ENCODE measurements around the gene SLC32A1. TPM values are rescaled to one million over a fixed set of nuclear protein-coding genes. Genes with fewer than 3 reads are reported as not detected.

Gene SLC32A1
- total and polyA plus RNA-seq, 3 donors from 2014 or later = 0.25 to 0.96 (median 0.55) TPM

DNA sequence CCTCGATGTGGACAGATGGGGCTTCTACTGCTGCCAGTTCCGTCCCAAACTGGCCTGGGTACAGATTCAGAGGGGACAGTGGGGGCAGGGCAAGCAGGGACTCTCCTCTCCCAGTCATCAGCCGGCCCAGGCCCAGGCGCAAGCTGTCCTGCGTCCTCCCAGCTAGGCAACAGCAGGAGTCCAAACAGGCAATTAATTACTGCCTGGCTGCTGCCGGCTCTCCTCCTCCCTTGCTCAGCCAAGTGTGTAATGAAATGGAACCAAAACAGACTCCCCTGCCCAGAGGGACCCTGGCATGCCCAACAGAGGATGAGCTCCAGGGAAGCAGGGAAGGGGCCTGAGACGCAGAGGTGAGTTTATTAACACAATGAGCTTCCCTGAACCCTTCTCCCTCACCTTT lies 17.8 kb upstream of the SLC32A1 start:
- no peak for DNase-seq
- no peak overlapping the region for H3K4me3 ChIP-seq
- no peak for TF ChIP-seq POLR2A (IDR thresholded peaks at IDR 0.05)
- TF ChIP-seq, protein P1, sequence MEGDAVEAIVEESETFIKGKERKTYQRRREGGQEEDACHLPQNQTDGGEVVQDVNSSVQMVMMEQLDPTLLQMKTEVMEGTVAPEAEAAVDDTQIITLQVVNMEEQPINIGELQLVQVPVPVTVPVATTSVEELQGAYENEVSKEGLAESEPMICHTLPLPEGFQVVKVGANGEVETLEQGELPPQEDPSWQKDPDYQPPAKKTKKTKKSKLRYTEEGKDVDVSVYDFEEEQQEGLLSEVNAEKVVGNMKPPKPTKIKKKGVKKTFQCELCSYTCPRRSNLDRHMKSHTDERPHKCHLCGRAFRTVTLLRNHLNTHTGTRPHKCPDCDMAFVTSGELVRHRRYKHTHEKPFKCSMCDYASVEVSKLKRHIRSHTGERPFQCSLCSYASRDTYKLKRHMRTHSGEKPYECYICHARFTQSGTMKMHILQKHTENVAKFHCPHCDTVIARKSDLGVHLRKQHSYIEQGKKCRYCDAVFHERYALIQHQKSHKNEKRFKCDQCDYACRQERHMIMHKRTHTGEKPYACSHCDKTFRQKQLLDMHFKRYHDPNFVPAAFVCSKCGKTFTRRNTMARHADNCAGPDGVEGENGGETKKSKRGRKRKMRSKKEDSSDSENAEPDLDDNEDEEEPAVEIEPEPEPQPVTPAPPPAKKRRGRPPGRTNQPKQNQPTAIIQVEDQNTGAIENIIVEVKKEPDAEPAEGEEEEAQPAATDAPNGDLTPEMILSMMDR (IDR thresholded peaks at IDR 0.05) = no peak

DNA sequence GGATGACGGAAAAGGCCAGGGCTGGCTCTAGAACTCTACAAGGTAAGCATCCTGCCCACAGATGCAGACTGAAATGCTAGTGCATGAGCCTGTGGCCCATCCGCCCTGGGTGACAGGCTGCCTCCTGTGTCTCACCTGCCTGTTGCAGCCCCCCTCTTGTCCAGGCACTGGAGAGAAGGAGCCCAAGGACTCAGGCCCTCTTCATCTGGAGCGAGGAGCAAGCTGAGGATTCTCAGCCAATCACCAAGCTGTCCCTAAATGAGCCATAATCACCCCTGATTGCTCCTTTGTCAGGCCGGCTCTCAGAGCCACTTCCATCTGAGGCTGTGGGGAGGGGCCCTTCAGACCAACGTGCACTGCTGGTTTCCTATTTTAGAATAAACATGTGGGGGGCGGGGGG lies 10.0 kb upstream of the SLC32A1 start:
- Histone ChIP-seq H3K4me1 (no peaks in the 10 kb centered on the region), H3K9me3 (no peaks in the 10 kb centered on the region), H3K4me3 (no peak overlapping the region), H3K27ac (no peak overlapping the region), H3K27me3 (no peaks in the 10 kb centered on the region), H3K36me3 (ENCODE audit: low read depth, missing control alignments) (no peaks in the 10 kb centered on the region)
- DNase-seq = no peak
- 25 to 33% methylated on average over 6 of the region's 6 CpGs for WGBS, 2 donors
- intact Hi-C loops (cut with DNase I; ENCODE audit: low total_unique reads) = no loop called here
- TF ChIP-seq, protein P1 (IDR thresholded peaks at IDR 0.05) = no peak
- no peak for TF ChIP-seq POLR2A (IDR thresholded peaks at IDR 0.05)

More for the DNA sequence above, 17.8 kb upstream of the SLC32A1 start:
- intact Hi-C loops (cut with DNase I; ENCODE audit: low total_unique reads) = no loop called here
- no peak overlapping the region for H3K27ac ChIP-seq
- no peaks in the 10 kb centered on the region for H3K4me1 ChIP-seq
- H3K27me3 ChIP-seq = no peaks in the 10 kb centered on the region
- no peaks in the 10 kb centered on the region for H3K9me3 ChIP-seq
- WGBS, 2 donors = 22 to 28% methylated on average over 4 to 7 of the region's 7 CpGs
- H3K36me3 ChIP-seq (ENCODE audit: low read depth, missing control alignments) = no peaks in the 10 kb centered on the region

DNA sequence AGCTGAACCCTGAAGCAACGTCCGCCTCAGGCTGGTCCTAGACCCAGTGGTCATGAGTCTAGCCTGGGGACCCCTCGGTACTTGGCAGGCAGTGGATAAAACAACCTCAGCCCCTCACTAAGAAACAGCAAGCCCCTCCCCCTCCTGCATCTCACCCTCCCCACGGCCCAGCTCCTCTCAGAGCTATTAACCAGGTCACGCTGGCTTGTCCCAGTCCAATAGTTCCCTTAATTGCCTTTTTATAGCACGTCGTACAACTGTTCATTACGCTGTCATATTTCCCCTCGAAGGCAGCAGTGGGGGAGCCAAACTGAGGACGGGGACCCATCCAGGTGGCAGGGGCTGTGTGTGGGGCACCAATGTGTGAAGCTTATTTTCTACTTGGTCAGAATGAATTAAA lies 8.6 kb upstream of the SLC32A1 start:
- no peak for DNase-seq
- intact Hi-C loops (cut with DNase I; ENCODE audit: low total_unique reads) = no loop called here
- no peak overlapping the region for H3K4me3 ChIP-seq
- H3K4me1 ChIP-seq = no peaks in the 10 kb centered on the region
- H3K36me3 ChIP-seq (ENCODE audit: low read depth, missing control alignments) = no peaks in the 10 kb centered on the region
- 31 to 47% methylated on average over 7 to 10 of the region's 10 CpGs for WGBS, 2 donors
- H3K9me3 ChIP-seq = no peaks in the 10 kb centered on the region
- H3K27me3 ChIP-seq = no peaks in the 10 kb centered on the region
- TF ChIP-seq POLR2A (IDR thresholded peaks at IDR 0.05) = no peak
- TF ChIP-seq, protein P1 (IDR thresholded peaks at IDR 0.05) = no peak
- no peak overlapping the region for H3K27ac ChIP-seq

DNA sequence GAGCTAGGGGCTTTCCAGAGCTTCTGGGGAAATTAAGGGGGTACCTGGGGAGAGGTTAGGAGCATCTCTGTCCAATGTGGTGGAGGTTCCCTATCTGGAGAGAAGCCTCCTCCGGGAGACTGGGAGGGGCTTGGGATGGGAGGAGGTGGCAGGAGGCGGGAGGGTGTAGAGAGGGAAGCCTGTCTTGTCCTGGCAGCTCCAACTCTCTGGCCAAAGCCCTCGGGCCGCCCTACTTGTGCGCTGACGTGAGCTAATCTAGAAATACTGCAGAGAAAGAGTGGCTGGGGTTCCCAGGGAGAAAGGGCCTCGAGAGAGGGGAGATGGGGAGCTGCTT lies 1.6 kb upstream of the SLC32A1 start:
- Histone ChIP-seq H3K36me3 (ENCODE audit: low read depth, missing control alignments) (no peaks in the 10 kb centered on the region), H3K9me3 (no peaks in the 10 kb centered on the region), H3K4me1 (no peaks in the 10 kb centered on the region), H3K27me3 (no peaks in the 10 kb centered on the region), H3K4me3 (no peak overlapping the region), H3K27ac (no peak overlapping the region)
- DNase-seq = no peak
- intact Hi-C loops (cut with DNase I; ENCODE audit: low total_unique reads) = no loop called here
- TF ChIP-seq POLR2A (IDR thresholded peaks at IDR 0.05) = no peak
- TF ChIP-seq, protein P1 (IDR thresholded peaks at IDR 0.05) = no peak
- WGBS, 2 donors = 0 to 2% methylated on average over 7 of the region's 7 CpGs

DNA sequence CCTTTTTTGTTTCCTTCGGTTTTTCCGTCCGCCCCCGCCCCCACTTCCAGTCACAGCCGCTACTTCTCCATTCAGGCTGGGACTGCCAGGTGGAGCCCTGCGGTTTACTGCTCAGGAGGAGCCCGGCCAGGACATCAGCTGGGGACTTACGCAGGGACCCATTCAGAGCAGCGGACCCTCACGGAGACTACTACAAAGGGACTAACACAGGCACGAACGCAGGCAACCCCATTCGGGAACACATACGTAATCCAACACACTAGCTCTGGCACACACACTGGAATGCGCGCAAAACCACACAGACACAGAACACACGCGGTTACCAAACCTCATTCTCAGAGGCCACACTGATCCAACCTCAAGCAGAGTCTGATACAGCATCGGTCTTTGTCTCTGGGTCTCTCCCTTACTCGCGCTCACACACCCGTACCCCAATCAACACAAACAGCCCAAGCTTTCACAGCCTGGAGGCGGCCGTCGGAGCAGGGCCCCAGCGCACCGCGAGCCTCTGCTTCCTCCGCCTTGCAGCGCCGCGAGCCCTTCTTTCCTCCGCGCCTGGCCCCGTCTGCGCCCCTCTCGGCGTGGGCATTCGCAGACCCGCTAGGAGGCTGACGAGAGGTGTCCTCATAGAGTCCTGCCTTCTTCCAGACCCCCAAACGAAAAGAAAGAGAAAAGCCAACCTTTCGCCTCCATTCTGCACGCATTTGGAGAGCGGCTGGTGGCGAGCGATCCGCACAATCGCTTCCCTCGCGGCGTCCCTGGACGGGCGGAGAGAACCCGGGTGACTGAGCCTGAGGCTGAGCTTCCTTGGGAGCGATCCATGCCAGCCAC lies 1.1 kb upstream of the SLC32A1 start:
- Histone ChIP-seq H3K4me1 (no peaks in the 10 kb centered on the region), H3K27ac (no peak overlapping the region), H3K27me3 (no peaks in the 10 kb centered on the region), H3K36me3 (ENCODE audit: low read depth, missing control alignments) (no peaks in the 10 kb centered on the region), H3K4me3 (peak overlapping the region in 1 of 2 donors; percentile 15), H3K9me3 (no peaks in the 10 kb centered on the region)
- 1 to 2% methylated on average over 52 to 56 of the region's 56 CpGs for WGBS, 2 donors
- TF ChIP-seq POLR2A (IDR thresholded peaks at IDR 0.05) = no peak
- TF ChIP-seq, protein P1 (IDR thresholded peaks at IDR 0.05) = no peak
- DNase-seq = no peak
- intact Hi-C loops (cut with DNase I; ENCODE audit: low total_unique reads) = no loop called here

Measured in testis (tissue), 3 donors.